Stomach smooth muscle (tissue), 2 donors: ENCODE data around the gene TMPRSS11D.

ENCODE experiments used
- H3K27ac ChIP-seq: one replicate; pipeline ENCODE4 v1.7.0; 2013; ENCODE audit warnings: mild to moderate bottlenecking, low read length, inconsistent platforms
- H3K27me3 ChIP-seq, 2 donors: one replicate each; pipeline ENCODE4 v1.7.0; 2013; ENCODE audit warnings: low read length in 2 of 2; ENCODE audit not compliant: insufficient read depth in 2 of 2, control insufficient read depth in 1 of 2
- H3K36me3 ChIP-seq, 2 donors: one replicate each; pipeline ENCODE4 v1.7.0; 2013; ENCODE audit warnings: low read length in 2 of 2; ENCODE audit not compliant: control insufficient read depth in 2 of 2, insufficient read depth in 2 of 2
- H3K4me1 ChIP-seq: one replicate; pipeline ENCODE4 v1.7.0; 2013; ENCODE audit warnings: low read length; ENCODE audit not compliant: control insufficient read depth, insufficient read depth
- H3K4me3 ChIP-seq, 2 donors: one replicate each; pipeline ENCODE4 v1.7.0; 2013; ENCODE audit warnings: low read length in 2 of 2
- H3K9ac ChIP-seq, 2 donors: one replicate each; pipeline ENCODE4 v1.7.0; 2013; ENCODE audit warnings: low read length in 2 of 2, mild to moderate bottlenecking in 1 of 2
- H3K9me3 ChIP-seq, 2 donors: one replicate each; pipeline ENCODE4 v1.7.0; 2013; ENCODE audit warnings: low read length in 2 of 2; ENCODE audit not compliant: control insufficient read depth in 2 of 2
- donor health status: healthy.
- donor health status: Pancreatic carcinoma.

TMPRSS11D gene

DNA sequence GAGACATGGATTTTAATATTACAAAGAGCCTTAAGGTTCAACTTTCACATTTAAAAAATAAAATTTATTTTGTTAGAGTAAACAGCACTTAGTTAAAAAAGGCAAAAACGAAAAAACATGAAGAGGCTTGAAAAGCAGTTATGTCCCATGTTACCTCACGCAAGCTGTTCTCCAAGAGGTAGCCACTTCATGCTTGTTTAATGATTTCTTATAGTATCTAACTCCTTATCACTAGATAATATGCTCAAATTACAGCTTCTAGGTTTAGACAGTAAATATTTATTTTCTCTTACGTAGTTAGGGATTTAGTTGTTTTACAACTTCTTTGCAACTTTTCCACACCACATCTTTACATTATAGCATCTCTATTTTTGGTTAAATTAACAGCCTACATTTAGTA lies 27.8 kb upstream of the TMPRSS11D start:
- no peaks in the 10 kb centered on the region for H3K9me3 ChIP-seq
- H3K4me3 ChIP-seq: no peak overlapping the region
- no peak overlapping the region for H3K27ac ChIP-seq
- no peaks in the 10 kb centered on the region for H3K4me1 ChIP-seq
- no peaks in the 10 kb centered on the region for H3K36me3 ChIP-seq
- no peak overlapping the region for H3K9ac ChIP-seq
- H3K27me3 ChIP-seq: no peaks in the 10 kb centered on the region

DNA sequence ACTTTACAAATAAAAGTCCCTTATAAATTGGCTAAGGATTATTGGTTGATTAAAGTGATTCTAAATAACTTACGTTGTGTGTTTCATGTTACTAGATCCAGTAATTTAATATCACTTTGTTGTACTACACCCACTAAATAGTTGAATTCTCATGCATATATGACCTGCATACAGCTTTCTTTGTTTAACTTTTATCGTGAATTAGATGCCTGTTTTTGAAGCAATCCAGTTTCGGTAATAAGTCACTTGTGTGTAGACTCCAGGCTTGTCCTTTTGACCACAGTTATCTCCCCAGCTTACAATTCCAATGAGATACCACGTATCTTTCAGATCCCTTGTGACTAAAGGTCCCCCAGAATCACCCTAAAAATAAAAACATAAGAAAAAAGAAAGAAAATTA lies 27.3 kb upstream of the TMPRSS11D start:
- Histone ChIP-seq H3K4me3 (no peak overlapping the region), H3K9ac (no peak overlapping the region), H3K9me3 (no peaks in the 10 kb centered on the region), H3K27me3 (no peaks in the 10 kb centered on the region), H3K36me3 (no peaks in the 10 kb centered on the region), H3K27ac (no peak overlapping the region), H3K4me1 (no peaks in the 10 kb centered on the region)

DNA sequence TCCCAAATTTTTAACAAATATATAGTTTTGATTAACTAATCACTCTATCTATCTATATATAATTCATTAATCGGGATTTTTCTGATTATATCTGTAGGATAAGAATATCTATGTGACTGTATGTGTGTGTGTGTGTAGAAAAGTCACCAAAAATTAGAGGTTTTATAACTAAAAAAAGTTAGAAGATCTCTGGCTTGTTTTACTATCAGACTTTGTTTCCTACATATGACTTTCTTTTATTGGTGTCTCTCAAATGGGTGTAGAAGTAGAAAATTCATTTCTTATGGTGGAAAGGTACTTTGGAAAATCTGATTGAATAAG lies 26.7 kb upstream of the TMPRSS11D start:
- Histone ChIP-seq H3K27ac (no peak overlapping the region), H3K36me3 (no peaks in the 10 kb centered on the region), H3K27me3 (no peaks in the 10 kb centered on the region), H3K4me1 (no peaks in the 10 kb centered on the region), H3K4me3 (no peak overlapping the region), H3K9ac (no peak overlapping the region), H3K9me3 (no peaks in the 10 kb centered on the region)

DNA sequence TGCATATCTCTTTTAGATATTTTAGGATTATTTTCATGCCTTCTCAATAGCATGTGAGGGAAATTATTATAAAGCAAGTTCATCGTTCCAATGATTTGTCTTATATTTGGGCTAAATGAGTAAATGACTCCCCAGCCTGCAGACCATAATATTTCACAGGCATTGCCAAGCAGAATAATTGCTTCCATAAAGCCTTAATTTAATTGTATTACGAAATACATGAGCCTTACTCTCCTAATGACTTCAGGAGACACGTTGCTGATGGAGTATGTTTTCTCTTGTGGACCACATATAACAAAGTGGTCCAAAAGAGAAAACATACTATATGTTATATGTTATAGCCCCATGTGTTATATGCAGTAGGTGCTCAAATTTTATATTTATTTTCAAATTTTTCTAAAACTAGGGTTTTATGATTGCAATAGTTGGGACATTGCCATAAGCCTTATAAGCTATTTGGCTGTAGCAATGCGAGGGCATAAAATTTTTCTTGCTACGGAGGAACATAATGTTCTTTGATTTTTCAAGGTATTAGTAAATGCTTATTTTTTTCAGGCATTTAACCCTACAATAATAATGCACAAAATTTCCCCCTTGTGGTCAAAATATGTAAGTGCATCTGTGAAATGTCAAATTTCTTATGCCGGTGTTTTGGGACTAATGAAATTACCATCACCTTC lies 26.2 kb upstream of the TMPRSS11D start:
- H3K27ac ChIP-seq: no peak overlapping the region
- no peaks in the 10 kb centered on the region for H3K9me3 ChIP-seq
- H3K27me3 ChIP-seq: no peaks in the 10 kb centered on the region
- H3K36me3 ChIP-seq: no peaks in the 10 kb centered on the region
- H3K4me1 ChIP-seq: no peaks in the 10 kb centered on the region
- H3K9ac ChIP-seq: no peak overlapping the region
- H3K4me3 ChIP-seq: no peak overlapping the region

DNA sequence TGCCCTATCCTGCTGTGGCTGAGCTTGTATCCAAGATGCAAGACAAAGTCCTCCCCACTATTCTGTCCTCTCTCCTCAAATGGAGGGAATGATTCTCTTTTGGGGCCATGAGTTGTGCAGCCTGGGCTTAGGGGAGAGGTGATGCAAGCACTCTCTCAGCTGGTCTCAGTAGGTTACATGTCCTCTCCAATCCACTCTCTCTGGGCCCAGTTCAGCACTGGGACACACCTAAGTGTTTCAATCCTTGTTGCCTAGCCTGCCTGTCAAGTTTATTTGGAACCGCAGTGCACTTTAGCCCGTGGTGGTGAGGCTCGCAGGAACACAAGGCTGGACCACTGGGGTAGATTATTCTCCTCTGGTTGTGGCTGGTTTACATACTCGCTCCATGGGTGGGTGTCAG lies 23.8 kb upstream of the TMPRSS11D start:
- Histone ChIP-seq H3K9me3 (no peaks in the 10 kb centered on the region), H3K36me3 (no peaks in the 10 kb centered on the region), H3K9ac (no peak overlapping the region), H3K27ac (no peak overlapping the region), H3K27me3 (no peaks in the 10 kb centered on the region), H3K4me1 (no peaks in the 10 kb centered on the region), H3K4me3 (no peak overlapping the region)

DNA sequence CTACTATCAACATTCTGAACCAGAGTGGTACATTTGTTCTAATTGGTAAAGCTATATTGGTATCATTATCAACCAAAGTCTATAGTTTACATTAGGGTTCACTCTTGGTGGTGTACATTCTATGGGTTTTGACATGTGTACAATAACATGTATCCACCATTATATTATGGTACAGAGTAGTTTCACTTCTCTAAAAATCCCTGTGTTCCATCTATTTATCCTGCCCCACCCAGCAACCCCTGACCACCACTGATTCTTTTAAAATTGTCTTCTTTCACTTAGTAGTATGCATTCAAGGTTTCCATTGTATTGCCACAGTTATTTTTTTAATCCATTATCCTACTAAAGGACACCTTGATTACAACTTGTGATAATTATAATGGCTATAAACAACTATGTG lies 15.3 kb upstream of the TMPRSS11D start:
- H3K9me3 ChIP-seq: no peaks in the 10 kb centered on the region
- H3K4me1 ChIP-seq: no peaks in the 10 kb centered on the region
- no peak overlapping the region for H3K4me3 ChIP-seq
- no peaks in the 10 kb centered on the region for H3K27me3 ChIP-seq
- H3K36me3 ChIP-seq: no peaks in the 10 kb centered on the region
- H3K27ac ChIP-seq: no peak overlapping the region
- H3K9ac ChIP-seq: no peak overlapping the region

DNA sequence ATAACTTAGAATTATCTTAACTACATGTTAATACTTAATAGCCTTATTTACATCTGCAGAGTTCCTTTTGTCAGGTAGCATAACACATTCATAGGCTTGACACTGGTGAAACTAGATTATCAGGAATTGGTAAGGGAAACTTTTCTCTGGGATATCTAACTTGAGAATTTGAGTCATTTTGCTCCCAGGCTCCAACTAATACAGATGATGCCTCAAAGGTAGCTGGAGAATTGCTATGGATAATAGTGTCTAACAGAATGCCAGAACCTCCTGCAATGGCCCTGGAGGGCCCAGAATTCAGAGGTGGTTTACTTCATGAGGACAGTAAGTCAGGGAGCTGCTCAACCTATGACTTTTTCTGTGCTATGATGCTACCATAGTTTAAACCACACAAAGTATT lies 13.9 kb upstream of the TMPRSS11D start:
- H3K9me3 ChIP-seq: no peaks in the 10 kb centered on the region
- H3K27ac ChIP-seq: no peak overlapping the region
- no peak overlapping the region for H3K9ac ChIP-seq
- no peaks in the 10 kb centered on the region for H3K4me1 ChIP-seq
- H3K36me3 ChIP-seq: no peaks in the 10 kb centered on the region
- H3K4me3 ChIP-seq: no peak overlapping the region
- no peaks in the 10 kb centered on the region for H3K27me3 ChIP-seq

DNA sequence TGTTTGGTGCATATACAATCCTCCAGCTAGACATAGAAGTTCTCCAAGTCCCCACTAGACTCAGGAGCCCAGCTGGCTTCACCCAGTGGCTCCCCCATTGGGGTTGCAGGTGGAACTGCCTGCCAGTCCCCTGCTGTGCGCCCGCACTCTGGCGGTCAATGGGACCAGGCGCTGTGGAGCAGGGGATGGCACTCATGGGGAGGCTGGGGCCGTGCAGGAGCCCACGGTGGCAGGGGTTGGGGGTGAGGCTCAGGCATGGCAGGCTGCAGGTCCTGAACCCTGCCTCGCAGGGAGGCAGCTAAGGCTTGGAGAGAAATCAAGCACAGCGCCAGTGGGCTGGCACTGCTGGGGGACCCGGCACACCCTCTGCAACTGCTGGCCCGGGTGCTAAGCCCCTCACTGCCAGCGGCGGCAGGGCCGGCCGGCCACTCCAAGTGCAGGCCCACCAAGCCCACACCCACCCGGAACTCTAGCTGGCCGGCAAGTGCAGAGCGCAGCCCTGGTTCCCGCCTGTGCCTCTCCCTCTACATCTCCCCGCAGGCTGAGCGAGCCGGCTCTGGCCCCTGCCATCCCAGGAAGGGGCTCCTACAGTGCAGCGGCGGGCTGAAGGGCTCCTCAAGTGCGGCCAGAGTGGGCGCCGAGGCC lies 12.7 kb upstream of the TMPRSS11D start:
- Histone ChIP-seq H3K27me3 (no peaks in the 10 kb centered on the region), H3K9ac (no peak overlapping the region), H3K9me3 (no peaks in the 10 kb centered on the region), H3K27ac (no peak overlapping the region), H3K36me3 (no peaks in the 10 kb centered on the region), H3K4me1 (no peaks in the 10 kb centered on the region), H3K4me3 (no peak overlapping the region)

DNA sequence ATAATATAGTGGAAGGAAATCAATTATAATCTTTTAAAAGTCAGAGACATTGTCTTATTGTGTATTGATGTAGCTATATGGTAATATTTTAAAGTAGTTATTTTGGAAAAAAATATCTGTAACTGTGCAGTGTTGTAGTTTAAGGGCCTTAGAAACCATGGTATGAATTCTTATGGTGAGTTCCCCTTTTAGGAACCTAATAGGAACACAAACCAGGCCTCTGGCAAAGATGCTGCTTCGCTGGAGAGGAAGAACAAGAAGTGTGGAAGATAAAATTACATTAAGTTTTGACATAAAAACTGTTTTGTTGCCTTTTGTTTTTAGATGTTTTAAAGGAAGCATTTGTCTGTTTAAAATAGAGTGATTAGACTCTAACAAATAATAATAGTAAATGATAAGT lies 10.9 kb upstream of the TMPRSS11D start:
- Histone ChIP-seq H3K36me3 (no peaks in the 10 kb centered on the region), H3K9me3 (no peaks in the 10 kb centered on the region), H3K4me1 (no peaks in the 10 kb centered on the region), H3K4me3 (no peak overlapping the region), H3K27ac (no peak overlapping the region), H3K27me3 (no peaks in the 10 kb centered on the region), H3K9ac (no peak overlapping the region)

DNA sequence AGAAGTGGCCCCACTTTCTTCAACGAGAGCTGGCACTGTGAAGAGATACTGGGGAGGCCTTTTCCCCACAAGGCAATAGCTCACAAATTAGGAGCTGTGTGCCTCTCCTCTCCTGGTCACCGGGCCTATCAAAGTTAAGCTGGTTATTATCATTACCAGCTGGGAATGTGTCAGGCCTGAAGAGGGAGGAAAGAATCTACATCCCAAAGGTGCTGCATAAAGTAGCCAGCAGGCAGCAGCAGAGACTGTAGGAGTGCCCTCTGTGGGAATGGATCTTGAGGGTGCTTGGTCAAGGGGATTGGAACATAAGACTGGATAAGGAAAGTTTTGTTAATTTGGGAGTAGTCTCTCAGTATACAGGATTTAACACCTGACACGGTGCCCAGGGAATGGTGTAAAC lies 9.1 kb upstream of the TMPRSS11D start:
- Histone ChIP-seq H3K9ac (no peak overlapping the region), H3K36me3 (no peaks in the 10 kb centered on the region), H3K27ac (no peak overlapping the region), H3K4me1 (no peaks in the 10 kb centered on the region), H3K9me3 (no peaks in the 10 kb centered on the region), H3K4me3 (no peak overlapping the region), H3K27me3 (no peaks in the 10 kb centered on the region)

DNA sequence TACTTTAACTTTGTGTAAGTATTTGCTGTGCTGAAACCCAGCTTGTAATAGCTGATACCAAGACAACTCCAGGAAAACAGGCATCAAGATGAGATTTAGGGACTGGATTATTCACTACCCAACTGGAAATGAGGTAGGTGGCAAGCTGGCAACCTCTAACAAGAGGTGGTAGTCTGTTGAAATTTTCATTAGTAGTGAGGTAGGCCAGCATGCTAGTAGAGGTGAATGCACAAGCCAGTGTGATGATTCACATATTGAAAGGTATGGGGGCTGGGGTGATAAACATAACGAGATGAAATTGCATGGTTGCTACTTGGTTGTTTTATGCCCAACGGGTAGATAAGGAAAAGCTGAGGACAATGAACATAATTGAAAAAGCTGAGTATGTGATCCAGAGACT lies 8.5 kb upstream of the TMPRSS11D start:
- H3K27ac ChIP-seq: no peak overlapping the region
- no peaks in the 10 kb centered on the region for H3K9me3 ChIP-seq
- no peaks in the 10 kb centered on the region for H3K36me3 ChIP-seq
- H3K4me3 ChIP-seq: no peak overlapping the region
- H3K4me1 ChIP-seq: no peaks in the 10 kb centered on the region
- no peak overlapping the region for H3K9ac ChIP-seq
- H3K27me3 ChIP-seq: no peaks in the 10 kb centered on the region
